Measurements from ENCODE around the gene RNF138.
"Not testable (repeated sequence)": the region's sequence is repeated elsewhere in the genome, so short reads cannot be mapped to it uniquely, and the experiment has no call there.

Gene RNF138

DNA sequence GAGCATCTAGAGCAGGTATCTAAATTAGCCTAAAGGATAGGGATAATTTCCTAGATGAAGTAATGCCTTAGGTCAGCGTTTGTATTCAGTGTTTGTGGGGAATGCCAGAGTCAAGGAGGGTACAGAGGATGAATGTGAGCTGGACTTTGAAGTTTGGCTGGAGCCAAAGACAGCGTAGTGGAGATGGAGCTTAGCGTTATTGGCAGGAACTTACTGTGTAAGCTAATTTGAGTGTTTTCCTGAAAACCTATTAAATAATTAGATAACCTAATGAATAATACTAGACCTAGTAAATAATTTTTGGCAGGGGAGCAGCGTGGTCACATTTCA is 4.2 kb downstream of the RNF138 start:
- DNase-seq: no peak

DNA sequence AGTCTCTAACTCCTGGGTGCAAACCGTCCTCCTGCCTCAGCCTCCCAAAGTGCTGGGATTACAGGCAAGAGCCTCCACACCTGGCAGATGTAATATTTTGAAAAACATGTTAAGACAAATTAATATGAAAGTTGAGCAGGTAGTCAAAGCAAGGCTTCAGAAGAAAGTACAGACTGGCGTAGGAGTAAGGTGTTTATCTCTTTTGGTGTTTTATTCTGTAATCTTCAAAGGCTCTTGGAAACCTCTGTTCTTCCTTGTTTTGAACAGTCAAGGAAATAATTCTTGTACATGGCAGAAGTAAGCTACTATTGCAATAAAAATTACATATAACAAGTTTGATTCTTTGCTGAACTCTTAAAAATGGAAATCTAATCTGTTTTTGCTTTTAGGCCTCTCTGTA is 5.3 kb downstream of the RNF138 start:
- no peak for DNase-seq

DNA sequence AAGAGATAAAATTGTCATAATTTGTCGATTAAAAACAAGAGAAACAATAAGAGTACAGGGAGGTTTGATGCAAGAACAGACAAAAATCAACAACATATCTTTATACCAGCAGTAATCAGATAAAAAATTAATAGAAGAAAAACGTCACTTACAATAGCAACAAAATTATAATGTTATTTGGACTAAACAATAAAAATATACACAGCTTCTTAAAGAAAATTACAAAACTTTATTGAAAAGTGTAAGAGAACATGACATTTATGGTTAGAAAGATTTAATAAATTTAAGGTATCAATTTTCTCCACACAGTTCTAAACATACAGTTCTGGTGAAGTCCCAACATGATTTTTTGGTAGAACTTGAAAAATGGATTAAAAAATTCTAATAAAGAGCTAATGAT is 12.8 kb downstream of the RNF138 start:
- no peak for DNase-seq

DNA sequence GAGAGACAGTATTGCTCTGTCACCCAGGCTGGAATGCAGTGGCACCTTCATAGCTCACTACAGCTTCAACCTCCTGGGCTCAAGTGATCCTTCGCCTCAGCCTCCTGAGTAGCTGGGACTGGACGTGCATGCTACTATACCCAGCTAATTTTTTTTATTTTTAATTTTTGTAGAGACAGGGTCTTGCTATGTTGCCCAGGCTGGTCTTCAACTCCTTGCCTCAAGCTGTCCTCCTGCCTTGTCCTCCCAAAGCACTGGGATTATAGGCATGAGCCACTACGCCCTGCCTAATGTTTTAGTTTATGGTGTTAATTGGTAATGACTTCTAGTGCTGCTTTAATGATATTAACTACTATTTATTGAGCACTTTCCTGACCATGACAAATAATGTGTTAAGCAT is 18.3 kb downstream of the RNF138 start:
- no peak for DNase-seq

DNA sequence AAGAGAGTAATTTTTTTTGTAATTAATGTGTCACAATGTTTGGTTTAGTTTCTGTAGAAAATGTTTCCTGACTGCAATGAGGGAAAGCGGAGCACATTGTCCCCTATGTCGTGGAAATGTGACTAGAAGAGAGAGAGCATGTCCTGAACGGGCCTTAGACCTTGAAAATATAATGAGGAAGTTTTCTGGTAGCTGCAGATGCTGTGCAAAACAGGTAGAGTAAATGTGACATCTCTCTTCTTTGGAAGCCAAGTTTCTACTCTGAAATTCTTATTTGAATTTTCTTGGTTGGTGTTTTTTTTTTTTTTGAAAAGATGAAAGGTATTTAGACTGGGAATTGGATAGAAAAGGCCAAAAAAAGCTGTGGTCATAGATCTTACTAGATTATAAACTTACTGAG is 20.0 kb downstream of the RNF138 start:
- no peak for DNase-seq

DNA sequence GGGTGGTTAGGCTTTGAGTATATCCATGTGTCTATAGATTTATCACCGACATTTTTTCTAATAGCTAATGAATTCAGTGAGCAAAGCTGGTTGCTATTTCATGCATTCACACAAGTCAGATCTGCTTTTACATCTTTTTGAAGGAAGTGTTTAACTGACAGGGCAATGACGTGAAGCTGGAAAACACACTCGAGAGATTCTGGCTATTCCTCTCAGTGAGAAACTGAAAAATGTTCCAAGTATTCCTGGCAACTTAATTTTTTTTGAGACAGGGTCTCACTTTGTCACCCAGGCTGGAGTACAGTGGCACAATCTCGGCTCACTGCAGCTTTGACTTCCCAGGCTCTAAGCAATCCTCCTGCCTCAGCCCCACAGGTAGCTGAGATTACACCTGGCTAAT is 21.2 kb downstream of the RNF138 start:
- peak; percentile 1 for DNase-seq

DNA sequence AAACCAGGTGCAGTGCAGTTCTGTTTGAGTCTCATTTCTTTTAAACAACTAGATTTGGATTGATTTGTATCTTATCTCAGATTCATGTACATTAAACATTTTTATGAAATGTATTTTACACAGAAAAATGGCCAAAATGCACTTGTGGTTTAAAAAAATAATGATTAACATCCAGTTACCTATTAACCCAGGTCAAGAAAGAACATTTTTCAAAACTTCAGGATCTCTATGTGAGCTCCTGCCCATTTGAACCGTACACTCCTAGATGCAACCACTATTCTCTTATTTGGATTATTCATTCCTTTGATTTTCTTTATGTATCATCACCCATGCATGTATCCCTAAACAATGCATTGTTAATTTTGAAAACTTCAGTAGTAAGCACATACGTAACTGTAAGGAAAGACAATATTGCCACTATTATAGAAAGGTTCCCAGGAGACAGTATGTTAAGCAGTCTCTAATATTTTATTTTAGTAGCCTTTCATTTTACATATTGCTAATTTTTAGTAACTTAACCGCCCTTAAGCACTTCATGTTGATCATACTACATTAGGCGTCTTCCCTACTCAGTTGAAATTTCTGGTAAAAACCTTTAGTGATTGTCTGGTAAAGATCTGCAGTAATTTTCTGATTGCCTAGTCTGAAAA is 22.7 kb downstream of the RNF138 start:
- DNase-seq: no peak

DNA sequence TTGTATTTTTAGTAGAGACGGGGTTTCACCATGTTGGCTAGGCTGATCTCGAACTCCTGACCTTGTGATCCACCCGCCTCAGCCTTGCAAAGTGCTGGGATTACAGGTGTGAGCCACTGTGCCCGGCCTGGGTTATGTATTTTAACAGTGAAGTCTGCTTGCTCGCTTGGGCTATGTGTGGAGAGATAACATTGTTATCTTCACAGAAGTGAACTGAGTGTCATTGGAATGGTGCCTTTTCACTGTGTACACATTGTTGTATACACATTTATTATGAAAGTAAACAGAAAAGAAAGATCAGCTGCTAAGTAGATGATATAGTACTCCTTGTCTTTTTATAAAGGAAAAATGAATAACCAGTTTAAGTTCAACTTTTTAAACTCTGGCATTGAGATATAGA is 30.4 kb downstream of the RNF138 start:
- DNase-seq: no peak

DNA sequence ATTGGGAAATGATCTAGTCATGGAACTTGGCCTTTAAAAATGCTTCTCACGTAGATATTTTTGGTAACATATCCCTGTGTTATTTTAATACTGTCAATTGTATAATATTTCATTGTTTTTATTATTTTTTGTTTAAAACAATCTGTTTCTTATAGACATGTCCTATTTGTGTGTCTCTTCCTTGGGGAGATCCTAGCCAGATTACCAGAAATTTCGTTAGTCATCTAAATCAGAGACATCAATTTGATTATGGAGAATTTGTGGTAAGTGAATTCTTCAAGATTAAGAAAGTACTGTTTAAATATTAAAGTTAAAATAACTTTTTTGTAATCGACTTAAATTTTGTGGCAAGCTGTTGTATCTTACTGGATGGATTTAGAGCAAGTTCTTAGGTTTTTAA is 34.9 kb downstream of the RNF138 start:
- no peak for DNase-seq

DNA sequence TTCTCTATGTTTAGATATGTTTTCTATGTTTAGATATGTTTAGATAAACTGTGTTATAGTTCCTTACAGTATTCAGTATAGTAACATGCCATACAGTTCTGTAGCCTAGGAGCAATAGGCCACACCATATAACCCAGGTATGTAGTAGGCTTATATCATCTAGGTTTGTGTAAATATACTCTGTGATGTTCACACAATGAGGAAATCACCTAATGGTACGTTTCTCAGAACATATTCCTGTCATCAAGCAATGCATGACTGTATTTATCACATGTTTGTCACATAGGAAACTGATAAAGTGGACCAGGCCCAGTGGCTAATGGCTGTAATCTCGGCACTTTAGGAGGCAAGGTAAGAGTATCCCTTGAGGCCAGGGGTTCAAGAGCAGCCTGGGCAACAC is 44.0 kb downstream of the RNF138 start:
- DNase-seq: no peak

DNA sequence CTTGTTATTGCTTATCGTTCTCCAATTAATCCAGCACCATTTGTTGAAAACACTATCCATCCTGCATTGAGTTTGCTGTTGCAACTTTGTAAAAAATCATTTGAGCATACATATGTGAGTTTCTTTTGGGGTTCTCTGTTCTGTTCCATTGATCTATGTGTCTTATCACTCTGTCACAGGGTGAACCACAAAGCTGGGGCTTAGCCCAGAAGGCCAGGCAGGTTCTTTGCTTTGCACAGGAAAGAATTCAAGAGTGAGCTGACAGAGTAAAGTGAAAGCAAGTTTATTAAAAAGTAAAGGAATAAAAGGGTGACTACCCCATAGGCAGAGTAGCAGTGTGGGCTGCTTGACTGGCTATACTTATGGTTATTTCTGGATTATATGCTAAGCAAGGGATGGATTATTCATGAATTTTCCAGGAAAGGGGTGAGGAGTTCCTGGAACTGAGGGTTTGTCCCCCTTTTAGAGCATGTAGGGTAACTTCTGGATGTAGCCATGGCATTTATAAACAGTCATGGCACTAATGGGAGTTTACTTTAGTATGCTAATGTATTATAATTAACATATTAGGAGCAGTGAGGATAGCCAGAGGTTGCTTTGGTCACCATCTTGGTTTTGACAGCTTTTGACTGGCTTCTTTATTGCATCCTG is 46.8 kb downstream of the RNF138 start:
- DNase-seq: no peak

DNA sequence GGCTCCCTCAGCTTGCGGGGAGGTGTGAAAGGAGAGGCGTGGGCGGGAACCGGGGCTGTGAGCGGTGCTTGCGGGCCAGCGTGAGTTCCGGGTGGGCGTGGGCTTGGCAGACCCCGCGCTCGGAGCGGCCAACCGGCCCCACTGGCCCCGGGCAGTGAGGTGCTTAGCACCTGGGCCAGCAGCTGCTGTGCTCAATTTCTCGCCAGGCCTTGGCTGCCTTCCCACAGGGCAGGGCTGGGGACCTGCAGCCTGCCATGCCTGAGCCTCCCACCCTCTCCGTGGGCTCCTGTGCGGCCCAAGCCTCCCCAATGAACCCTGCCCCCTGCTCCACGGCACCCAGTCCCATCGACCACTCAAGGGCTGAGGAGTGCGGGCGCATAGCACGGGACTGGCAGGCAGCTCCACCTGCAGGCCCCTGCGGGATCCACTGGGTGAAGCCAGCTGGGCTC is 48.2 kb downstream of the RNF138 start:
- DNase-seq: no peak

DNA sequence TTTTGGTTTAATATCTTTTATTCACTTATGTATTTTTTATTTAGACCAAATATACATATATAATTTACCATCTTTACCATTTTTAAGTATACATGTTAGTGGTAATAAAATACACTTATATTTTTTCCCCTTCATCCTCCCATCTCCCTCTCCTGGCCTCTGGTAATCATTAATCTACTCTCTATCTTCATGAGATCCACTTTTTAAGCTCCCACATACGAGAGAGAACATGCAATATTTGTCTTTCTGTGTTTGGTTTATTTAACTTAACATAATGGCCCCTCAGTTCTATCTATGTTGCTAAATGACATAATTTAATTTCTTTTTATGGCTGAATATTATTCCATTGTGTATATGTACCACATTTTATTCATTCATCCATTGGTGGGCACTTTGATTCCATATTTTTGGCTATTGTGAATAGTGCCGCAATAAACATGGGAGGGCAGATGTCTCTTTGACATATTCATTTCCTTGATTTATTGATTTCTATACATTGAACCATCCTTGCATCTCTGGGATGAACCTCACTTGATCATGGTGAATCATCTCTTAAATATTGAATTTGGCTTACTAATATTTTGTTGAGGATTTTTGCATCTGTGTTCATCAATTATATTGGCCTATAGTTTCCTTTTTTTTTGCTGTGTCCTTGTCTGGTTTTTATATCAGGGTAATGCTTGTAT is 56.7 kb downstream of the RNF138 start:
- DNase-seq: no peak

DNA sequence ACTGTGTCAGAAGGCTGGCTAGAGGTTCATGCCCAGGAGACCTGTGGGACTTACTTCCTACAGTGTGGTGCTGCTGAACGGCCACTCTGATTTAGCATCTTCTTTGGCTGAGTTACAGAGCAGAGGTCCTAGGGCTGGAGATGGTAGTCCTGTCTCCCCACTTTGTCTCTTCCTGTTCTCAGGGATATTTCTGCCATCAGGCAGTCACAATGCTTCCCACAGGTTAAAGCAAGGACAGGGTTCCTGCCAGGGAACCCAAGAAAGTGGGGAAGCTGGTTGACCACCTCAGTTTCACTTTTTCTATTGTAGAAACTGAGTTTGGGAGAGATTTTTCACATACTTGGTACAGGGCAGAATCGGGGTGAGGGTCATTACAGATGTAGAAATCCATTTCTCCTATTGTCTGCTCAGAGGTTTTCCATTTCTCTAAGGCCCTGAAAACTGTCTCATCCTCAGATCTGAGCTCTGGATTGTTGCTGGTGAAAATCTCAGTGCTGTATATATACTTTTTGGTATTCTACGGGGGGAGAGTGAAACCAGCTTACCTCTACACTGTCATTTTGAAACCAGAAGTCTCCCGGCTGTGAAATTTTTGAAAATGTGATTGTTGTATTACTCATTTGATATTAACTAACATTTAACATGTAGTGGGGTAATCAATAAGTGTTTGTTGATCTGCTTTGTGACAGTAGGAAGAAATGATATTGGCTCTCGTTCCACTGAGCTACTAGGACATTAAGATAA is 61.2 kb downstream of the RNF138 start:
- DNase-seq: no peak

DNA sequence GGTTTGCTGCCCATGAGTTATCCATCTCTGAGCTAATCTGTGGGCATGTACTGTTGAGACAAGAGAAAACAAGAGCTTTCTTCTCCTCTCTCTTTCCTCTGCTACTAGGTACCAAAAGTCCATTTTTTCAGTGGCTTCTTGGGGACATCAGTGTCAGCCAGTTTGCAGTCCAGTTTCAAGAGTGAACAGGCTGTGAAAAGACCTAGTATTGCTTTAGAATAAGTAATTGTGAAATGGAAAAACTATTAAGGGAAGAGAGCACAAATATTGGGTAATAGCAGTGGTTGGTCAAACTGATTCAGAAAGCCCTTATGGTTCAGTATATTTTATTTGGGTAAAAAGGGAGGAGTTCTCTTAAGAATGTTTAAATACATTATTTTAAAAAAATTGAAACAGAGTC is 65.2 kb downstream of the RNF138 start:
- DNase-seq: no peak

DNA sequence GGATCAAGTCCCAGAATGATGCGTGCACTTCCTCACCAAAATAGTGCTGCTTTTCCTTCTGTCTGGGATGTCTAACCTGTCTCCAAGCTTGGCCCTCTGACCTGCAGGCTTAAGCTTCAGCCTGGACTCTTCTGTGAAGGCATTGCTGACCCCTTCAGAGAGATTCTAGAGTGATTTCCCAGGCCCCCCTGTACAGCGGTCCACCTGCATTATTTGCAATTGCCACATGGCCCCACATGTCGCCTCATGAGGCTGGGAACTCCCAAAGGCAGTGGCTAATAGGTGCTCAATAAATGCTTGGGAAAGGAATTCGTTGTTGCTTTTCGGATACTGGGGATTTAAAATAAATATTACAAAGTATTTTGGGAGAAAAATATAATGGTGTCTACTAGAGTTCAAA is 65.9 kb downstream of the RNF138 start:
- DNase-seq: no peak

DNA sequence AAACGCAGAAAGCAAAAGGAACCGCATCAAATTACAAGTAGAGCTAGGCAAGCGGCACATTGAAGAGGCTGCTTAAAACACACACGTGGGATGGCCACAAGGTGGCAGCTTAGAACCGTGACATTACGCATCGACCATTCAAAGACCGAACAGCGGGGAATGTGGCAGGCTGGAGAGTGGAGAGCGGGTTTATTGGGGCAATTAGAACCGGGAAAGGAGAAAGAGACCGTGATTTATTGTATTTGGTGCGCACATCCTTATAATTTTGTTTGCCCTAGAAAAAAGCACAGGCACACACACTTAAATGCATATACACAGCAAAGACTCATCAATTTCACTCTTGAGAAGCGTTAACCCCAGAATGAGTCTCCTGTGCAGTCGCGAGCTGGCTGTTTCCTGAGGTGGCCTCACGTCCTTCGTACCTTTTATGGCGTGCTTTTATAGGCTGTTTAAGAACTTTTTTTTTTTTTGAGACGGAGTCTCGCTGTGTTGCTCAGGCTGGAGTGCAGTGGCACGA is 66.5 kb downstream of the RNF138 start:
- DNase-seq: peak; percentile 86

DNA sequence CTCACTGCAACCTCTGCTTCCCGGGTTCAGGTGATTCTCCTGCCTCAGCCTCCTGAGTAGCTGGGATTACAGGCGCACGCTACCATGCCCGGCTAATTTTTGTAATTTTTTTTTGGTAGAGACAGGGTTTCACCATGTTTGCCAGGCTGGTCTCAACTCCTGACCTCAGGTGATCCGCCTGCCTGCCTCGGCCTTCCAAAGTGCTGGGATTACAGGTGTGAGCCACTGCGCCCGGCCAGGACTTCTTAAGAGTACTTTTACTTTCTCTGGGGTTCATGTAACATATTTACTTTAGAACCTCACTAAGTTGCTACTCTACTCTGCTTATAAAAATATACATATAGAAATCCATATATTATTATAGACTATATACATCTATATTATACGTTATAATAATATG is 67.0 kb downstream of the RNF138 start:
- not testable (repeated sequence) for DNase-seq

DNA sequence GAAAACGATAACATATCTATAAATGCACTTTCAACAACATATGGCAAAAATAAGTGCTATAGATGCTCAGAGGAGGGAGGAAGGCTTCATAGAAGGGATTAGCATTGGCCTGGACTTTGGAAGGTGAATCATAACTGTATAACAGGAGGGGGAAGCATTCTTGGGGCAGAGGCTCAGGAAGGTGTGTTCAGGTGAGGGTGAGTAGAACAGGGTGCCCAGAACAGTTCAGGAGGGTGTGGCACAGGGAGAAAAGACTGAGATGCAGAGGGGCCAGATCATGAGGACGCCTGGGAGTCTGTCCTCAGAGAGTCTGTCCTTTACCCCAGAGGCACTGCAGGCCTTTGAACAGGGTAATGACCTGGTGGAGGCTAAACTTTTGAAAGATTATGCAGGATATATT is 68.9 kb downstream of the RNF138 start:
- DNase-seq: no peak

DNA sequence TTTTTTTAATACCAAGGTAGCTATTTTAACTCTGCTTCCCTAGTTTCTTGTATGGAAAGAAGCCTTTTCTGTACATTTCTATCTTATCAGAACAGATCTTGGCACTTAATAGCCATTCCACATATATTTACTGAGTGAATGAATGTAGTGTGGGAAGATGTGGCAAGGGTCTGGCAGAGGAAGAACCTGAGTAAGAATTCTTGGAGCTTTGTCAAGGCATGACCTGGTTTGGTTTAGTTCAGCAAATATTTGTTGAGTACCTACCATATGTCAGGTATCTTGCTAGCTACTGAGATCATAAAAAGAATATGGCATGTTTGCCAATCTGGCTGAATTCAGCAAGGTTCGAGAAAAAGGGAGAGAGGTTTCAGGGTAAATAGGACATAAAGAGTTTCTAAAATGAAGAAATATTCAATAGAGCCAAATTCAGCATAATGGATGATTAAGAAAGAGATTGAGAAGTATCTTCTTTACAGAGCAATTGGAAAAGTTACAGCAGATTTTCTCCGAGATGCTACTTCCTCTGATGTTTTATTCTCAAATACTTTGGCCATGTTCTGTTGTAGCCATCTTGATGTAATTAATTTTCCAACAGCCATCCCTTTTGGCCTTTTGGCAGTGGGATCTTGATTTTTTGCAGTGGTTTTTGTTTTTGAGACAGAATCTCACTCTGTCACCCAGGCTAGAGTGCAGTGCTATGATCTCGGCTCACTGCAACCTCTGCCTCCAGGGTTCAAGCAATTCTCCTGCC is 76.5 kb downstream of the RNF138 start:
- no peak for DNase-seq

DNA sequence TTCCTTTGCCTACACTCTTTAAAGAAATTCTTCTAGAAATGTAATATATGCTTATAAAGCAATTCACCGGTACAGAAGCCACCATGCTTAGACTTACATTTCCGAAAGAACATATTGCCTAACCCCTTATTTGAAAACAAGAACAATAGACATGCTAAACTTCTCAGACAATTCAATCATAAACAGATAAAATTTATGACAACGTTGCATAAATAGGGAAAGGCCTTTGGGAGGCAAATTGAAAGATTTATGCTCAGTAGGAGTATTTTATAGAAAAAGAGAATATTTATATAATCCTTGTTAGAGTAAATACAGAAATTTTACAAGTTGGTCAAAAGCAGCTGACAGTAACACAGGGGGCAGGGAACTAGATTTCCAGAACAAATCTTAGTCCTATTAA is 82.0 kb downstream of the RNF138 start:
- no peak for DNase-seq

DNA sequence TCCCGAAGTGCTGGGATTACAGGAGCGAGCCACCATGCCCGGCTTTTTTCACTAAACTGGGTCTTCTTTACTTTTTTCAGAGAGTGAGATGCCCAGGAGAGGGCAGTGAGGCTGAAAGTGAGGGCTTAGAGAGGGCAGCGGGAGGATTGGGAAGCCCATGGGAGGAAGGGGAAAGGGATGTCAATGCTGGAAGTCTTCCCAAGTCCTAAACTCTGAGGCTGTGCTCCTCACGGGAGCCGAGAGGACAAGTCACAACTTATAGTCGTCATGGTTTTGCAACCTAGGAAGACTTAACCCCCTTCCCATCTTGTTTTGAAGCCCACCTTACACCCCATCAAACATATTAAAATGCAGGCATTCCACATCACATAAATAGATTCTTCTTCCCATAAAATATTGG is 83.0 kb downstream of the RNF138 start:
- no peak for DNase-seq

DNA sequence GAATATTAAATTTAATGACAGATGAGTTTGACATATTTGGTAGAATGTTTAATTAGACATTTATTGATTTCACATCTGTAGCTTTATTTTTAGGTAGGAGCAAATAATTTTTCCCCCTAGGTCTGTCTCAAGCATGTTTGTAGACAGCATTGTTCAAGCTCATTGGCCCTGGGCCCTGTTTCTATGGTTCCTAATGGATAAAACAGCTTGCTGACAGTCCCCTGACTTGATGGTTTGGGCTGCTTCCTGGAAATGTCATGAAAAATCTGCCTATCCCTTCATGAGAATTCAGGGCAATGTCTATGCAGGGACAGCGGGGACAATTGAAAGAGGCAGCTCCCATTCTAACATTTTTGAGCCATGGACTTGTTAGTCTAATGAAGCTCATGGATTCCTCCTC is 83.6 kb downstream of the RNF138 start:
- no peak for DNase-seq
